GM20431 (cell line): ENCODE measurements around the gene SP1.
"Not testable (repeated sequence)": the region's sequence is repeated elsewhere in the genome, so short reads cannot be mapped to it uniquely, and the experiment has no call there.

Source experiments
- in situ Hi-C: fragments of 300-500 bp; cut with MseI, MboI; formaldehyde crosslinking; loops from one replicate; pipeline ENCODE4 v1.15.0; 2020; ENCODE audit warnings: low sequenced_read_pairs; ENCODE audit not compliant: unreplicated experiment

SP1 gene

DNA sequence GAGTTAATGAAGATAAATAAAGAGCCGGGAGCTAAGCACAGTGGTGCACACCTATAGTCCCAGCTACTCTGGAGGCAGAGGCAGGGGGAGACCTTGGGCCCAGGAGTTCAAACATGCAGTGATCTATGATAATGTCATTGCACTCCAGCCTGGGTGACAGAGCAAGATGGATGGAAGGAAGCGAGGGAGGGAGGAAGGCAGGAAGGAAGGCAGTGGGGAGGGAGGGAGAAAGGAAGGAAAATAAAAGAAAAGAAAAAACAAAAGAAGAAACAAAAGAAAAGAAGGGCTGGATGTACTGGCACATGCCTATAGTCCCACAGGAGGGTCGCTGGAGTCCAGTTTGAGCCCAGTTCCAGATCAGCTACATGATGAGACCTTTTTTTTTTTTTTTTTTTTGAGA lies 24.9 kb upstream of the SP1 start:
- in situ Hi-C loops, result loop anchor here (10.0 kb wide), 1 partner anchor 70 kb away; the partner anchor contains the start of gene AMHR2

DNA sequence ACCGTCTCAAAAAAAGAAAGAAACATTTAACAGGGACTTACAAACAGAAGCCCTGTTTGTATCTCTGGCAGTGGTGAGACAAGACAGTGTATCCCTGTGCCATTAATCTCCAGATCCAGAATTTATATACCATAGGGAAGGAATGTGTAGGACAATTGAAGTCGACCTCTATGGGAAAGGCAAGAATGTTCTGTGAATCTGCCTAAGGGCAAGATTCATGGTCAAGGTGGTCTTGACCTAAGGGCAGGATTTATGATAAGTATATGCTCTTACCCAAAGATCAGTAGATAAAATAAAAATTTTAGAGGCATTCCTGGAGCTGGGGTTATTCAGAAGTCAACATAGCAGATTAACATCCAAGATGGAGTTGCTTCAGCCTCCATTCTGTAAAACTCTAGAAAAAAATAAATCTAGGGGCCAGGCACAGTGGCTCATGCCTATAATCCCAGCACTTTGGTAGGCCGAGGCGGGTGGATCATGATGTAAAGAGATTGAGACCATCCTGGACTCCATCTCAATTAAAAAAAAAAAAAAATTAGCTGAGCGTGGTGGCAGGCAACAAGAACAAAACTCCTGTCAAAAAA lies 21.0 kb upstream of the SP1 start:
- in situ Hi-C loops, result loop anchor here (10.0 kb wide), 1 partner anchor 66 kb away; the partner anchor contains the start of gene AMHR2

DNA sequence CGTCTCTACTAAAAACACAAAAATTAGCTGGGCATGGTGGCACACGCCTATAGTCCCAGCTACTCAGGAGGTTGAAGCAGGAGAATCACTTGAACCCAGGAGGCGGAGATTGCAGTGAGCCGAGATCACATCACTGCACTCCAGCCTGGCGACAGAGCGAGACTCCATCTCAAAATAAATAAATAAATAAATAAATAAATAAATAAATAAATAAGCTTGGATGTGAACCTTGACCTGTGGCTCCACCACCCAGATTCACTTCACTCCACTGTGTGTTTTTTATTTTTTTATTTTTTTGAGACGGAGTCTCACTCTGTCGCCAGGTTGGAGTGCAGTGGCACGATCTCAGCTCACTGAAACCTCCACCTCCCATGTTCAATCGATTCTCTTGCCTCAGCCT lies 18.3 kb upstream of the SP1 start:
- in situ Hi-C loops, result not testable (repeated sequence)

DNA sequence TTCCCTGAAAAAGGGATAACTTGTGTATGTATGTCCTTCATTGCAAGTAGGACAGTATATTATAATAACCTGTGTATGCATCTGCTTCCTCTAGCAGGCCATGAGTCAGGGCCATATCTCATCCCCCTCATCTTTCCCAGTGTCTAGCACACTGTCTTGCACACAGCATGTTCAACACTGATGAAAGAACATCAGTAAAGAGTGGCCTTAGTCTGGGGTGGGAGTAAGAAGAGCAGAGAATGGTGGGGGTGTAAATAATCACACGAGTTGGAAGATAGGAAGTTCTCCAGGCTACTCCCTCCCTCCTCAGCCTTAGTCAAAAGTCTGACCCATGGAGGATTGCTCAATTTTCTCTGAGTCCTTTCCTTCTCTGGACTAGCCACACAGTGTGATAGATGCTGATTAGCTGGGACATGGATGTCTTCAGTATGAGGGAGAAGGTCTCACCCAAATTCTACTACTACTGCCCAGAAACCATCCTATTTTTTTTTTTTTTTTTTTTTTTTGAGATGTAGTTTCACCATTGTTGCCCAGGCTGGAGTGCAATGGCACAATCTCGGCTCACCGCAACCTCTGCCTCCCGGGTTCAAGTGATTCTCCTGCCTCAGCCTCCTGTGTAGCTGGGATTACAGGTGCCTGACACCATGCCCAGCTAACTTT lies 14.6 kb upstream of the SP1 start:
- in situ Hi-C loops, result no loop called here

DNA sequence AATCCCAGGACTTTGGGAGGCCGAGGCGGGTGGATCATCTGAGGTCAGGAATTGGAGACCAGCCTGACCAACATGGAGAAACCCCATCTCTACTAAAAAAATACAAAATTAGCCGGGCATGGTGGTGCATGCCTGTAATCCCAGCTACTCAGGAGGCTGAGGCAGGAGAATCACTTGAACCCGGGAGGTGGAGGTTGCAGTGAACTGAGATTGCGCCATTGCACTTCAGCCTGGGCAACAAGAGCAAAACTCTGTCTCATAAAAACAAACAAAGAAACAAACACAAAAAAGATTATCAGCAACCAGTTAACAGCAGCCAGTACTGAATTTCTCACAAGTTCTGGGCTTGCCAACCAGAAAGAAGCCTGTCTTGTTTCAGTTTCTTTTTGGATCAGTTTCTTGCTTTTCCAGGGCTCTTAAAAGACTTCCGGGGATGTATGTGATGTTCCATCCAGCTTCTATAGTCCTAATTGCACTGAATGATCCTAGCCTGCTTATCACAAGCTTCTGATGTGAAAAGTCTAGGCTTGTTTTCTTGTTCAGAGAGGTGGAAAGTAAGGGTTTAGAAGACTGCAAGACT lies 6.3 kb upstream of the SP1 start:
- in situ Hi-C loops, result not testable (repeated sequence)

DNA sequence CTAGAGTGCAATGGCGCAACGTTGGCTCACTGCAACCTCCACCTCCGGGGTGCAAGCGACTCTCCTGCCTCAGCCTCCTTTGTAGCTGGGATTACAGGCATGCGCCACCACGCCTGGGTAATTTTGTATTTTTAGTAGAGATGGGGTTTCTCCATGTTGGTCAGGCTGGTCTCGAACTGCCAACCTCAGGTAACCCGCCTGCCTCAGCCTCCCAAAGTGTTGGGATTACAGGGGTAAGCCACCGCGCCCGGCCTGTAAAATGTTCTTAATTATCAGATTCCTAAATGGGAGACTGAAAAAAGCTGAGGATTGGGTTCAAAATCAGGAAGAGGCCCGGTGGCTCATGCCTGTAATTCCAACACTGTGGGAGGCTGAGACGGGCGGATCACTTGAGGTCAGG lies 5.7 kb upstream of the SP1 start:
- in situ Hi-C loops, result not testable (repeated sequence)

DNA sequence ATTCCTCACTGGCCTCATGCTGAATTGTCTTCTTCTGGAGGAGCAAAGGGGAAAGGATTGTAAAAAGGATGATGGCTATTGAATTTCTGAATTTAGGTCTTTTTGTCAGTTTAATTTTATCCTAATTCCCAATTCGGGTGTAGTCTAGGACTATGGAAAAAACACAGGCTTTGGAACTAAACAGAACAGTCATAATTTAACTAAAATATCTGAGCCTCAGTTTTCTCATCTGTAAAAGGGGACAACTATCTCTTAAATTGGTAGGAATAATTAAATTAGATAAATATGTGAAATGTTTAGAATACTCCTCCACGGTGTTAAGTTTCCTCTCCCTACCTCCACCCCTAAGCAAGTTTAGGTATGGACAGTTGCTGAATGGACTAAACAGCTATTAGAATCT lies 3.2 kb upstream of the SP1 start:
- in situ Hi-C loops, result no loop called here

DNA sequence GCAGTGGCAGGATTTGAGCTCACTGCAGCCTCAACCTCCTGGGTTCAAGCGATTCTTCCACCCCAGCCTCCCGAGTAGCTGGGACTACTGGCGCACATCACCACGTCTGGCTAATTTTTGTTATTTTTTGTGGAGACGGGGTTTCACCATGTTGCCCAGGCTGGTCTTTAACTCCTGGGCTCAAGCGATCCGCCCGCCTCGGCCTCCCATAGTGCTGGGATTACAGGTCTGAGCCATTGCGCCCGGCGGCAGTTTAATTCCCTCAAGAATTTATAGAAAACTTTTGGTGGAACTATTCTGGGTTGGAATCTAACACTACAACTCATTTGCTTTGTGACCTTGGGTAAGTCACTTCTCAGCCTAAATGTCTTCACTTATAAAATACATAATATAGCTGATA lies 1.8 kb upstream of the SP1 start:
- in situ Hi-C loops, result no loop called here

DNA sequence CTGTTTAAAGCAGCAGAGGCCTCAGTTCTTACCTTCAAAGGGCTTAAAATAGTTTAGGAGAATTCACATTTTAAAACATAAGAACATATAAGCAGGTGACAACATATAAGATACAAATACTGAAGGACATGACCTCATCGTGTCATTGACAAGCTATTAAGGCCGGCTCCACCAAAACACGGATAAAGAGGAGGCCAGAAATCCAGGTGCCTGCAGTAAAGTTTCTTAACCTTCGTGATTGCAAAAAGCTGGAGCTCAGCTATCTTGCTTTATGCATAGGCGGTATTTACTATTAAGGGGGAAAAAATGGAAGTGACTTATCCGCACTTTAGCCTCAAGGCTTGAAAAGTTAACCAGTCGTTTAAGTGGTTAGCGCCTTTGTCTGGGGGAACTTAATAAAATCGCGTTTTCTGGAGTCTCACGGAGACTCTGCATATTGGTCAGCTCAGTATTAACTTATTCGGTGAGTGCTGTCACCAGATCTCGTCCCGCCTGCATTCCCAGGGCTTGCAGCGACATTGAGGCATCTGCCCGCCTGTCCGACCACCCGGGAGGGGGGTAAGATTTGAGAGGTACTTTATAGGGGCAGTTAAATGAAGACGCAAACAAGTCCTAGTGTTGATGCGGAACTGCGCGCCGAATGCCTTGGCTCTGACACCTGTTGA lies 1.1 kb upstream of the SP1 start:
- in situ Hi-C loops, result no loop called here

DNA sequence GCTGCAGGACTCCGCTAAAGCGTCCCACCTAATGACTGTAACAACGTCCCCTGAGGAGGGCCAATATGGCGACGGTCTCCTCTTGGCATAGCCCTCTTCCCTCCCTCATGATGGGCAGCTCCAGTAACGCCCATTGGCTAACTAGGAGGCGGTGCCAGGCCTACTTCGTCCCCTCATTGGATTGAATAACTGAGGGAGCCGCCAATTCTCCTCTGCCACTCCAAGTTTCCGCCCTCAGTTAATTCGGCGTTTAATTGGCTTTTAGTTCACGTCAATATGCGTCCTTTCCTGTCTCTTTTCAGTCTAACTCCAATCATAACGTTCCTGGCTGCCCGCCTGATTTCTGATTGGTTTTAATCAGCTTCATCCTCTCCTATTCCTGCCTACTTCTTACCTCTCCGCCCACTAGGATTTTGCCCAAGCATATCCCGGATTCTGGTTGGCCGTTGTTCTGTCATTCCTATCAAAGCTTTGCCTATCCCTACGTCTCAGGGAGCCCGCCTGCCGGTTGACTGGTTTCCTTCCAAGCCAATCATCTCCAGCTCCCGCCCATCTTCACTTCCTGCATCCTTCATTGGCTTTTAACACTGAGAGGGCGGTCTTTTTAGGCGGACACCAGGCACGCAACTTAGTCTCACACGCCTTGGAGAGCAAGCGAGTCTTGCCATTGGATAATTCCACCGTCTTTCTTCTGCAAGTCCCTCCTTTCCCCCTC lies 430 bp upstream of the SP1 start:
- in situ Hi-C loops, result no loop called here

DNA sequence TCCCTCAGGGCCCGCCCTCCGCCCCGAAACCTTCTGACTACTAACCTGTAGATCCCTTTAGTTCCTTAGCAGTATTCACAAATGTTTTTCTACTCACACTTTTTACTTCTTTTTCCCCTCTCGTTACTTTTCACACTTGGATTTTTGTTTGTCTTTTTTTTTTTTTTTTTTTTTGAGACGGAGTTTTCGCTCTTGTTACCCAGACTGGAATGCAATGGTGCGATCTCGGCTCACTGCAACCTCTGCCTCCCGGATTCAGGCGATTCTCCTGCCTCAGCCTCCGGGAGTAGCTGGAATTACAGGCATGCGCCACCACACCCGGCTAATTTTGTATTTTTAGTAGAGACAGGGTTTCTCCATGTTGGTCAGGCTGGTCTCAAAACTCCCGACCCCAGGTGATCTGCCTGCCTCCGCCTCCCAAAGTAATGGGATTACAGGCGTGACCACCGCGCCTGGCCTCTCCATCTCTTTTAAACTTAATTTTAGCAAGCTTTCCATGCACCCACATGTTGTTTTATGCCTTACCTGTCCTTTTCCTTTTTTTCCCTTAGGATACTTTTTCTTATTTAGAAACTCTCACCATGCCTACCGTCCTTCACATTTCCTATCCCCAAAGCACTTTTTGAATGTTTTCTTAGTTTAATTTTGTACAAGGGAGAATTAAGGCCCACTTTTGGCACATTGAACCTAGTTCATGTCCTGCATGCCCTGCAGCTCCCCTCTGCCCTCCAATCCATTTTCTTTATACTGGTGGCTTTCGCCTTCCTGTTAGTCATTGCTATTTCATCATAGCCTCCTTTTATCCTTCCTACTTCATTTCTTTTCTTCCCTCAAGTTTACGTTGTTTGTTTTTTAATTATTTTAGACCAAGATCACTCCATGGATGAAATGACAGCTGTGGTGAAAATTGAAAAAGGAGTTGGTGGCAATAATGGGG lies 1.1 kb downstream of the SP1 start:
- in situ Hi-C loops, result no loop called here

DNA sequence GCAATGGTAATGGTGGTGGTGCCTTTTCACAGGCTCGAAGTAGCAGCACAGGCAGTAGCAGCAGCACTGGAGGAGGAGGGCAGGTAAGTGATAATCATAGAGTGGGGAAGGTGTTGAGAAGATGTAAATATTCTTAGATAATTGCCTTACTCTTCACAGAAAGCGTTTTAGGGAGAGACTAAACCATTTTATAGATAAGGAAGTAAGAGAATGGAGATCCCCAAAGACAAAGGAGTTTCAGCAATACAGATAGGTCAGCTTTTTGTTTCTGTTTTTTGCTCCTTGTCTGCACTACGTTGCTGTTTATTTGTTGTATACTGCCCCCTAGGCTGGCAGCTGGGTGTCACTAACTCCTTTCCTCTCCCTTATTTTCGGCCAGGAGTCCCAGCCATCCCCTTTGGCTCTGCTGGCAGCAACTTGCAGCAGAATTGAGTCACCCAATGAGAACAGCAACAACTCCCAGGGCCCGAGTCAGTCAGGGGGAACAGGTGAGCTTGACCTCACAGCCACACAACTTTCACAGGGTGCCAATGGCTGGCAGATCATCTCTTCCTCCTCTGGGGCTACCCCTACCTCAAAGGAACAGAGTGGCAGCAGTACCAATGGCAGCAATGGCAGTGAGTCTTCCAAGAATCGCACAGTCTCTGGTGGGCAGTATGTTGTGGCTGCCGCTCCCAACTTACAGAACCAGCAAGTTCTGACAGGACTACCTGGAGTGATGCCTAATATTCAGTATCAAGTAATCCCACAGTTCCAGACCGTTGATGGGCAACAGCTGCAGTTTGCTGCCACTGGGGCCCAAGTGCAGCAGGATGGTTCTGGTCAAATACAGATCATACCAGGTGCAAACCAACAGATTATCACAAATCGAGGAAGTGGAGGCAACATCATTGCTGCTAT lies 2.0 kb downstream of the SP1 start:
- in situ Hi-C loops, result no loop called here

DNA sequence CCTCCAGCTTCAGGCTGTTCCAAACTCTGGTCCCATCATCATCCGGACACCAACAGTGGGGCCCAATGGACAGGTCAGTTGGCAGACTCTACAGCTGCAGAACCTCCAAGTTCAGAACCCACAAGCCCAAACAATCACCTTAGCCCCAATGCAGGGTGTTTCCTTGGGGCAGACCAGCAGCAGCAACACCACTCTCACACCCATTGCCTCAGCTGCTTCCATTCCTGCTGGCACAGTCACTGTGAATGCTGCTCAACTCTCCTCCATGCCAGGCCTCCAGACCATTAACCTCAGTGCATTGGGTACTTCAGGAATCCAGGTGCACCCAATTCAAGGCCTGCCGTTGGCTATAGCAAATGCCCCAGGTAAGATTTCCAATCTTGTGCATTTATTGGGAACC lies 3.3 kb downstream of the SP1 start:
- in situ Hi-C loops, result no loop called here

DNA sequence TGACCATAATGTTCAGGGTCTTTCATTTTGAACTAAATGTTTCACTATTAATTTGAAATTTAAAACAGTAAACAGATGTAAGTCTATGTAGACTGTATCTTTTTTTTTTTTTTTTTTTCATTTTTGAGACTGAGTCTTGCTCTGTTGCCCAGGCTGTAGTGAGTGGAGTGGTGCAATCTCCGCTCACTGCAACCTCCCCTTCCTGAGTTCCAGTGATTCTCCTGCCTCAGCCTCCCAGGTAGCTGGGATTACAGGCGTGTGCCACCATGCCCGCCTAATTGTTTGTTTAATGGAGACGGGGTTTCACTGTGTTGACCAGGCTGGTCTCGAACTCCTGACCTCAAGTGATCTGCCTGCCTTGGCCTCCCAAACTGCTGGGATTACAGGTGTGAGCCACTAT lies 6.4 kb downstream of the SP1 start:
- in situ Hi-C loops, result not testable (repeated sequence)

DNA sequence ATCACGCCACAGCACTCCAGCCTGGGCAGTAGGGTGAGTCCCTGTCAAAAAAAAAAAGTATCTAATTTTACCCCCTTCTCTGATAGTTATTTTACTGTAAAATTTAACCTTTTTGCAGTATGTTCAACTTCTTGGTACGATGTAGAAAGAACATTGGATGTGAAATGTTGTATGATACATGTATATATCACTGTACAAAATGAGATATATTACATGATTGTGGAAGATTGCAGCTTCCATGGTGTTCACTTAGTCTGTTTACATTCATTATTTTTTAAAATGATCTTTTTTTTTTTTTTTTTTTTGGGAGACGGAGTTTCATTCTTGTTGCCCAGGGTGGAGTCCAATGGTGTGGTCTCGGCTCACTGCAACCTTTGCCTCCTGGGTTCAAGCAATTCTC lies 9.0 kb downstream of the SP1 start:
- in situ Hi-C loops, result no loop called here

DNA sequence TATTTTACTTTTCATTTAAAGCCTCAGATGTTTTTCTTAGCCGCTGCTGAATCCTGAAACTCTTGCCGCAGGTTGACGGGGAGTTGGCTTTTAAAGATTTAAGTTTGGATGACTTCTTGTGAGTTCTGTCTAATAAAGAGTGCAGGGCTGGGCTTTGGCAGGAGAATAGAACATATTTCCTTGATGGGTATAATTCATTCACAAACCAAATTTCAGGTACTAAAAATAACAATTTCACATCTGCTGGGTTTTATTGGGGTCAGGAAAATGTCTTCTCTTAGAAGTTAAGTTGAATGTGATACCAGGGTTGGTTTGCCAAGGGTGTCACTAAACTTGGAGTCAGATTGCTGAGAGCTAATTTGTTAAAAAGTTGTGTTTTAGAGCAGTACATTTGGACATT lies 9.7 kb downstream of the SP1 start:
- in situ Hi-C loops, result no loop called here

DNA sequence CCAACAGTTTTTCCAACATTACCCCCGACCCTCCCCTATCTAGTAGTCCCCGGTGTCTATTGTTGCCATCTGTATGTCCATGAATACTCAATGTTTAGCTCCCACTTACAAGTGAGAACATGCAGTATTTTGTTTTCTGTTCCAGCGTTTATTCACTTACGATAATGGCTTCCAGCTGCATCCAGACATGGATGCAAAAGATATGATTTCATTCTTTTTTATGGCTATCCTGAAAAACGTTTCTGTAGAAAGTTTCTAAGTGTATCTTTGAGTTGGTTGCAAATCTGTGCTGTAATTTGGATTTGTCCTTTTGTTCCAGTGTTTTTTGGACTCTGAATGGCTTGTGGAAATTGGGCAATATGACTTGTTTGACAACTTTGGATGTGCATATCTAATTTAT lies 11.7 kb downstream of the SP1 start:
- in situ Hi-C loops, result no loop called here

DNA sequence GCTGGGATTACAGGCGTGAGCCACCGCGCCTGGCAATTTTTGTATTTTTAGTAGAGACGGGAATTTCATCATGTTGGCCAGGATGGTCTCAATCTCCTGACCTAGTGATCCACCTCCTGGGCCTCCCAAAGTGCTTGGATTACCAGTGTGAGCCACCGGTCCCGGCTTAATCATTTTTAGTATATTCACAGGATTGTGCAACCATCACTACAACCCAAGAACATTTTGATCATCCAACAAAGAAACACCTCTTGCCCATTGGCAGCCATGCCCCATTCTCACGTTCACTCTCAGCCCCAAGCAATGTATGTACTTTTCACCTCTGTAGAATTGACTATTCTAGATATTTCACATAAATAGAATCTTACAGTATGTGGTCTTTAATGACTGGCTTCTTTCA lies 19.9 kb downstream of the SP1 start:
- in situ Hi-C loops, result no loop called here

DNA sequence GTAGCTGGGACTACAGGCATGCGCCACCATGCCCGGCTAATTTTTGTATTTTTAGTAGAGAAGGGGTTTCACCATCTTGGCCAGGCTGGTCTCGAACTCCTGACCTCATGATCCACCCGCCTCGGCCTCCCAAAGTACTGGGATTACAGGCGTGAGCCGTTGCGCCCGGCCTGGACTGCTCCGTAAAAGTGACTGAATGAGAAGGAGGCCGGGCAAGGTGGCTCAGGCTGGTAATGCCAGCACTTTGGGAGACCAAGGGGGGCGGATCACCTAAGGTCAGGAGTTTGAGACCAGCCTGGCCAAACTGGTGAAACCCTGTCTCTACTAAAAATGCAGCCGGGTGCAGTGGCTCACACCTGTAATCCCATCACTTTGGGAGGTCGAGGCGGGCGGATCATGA lies 22.4 kb downstream of the SP1 start:
- in situ Hi-C loops, result not testable (repeated sequence)
